MM.1S (cell line): Measurements from ENCODE around the gene PGM1.

Source experiments
- DNase-seq: peaks from one replicate; pipeline ENCODE4 v3.0.0-alpha.2; 2015
- H2AFZ ChIP-seq: fragments of 300-600 bp; sonication (generic); 2 replicates; pipeline ENCODE4 v1.6.0; 2016; ENCODE audit warnings: antibody characterized with exemption, low read length
- H3F3A ChIP-seq: fragments of 300-600 bp; sonication (generic); 2 replicates; pipeline ENCODE4 v1.6.1; 2016; ENCODE audit warnings: mild to moderate bottlenecking, antibody characterized with exemption, low read length, moderate library complexity, mixed read lengths; ENCODE audit not compliant: insufficient read depth
- H3K27ac ChIP-seq: fragments of 300-600 bp; sonication (generic); 2 replicates; pipeline ENCODE4 v1.5.1; 2016; ENCODE audit warnings: mild to moderate bottlenecking, low read length
- H3K27me3 ChIP-seq: fragments of 300-600 bp; sonication (generic); replicated peaks from 2 replicates; pipeline ENCODE4 v1.6.0; 2016; ENCODE audit warnings: low read length; ENCODE audit not compliant: insufficient read depth
- H3K36me3 ChIP-seq: fragments of 300-600 bp; sonication (generic); replicated peaks from 2 replicates; pipeline ENCODE4 v1.6.1; 2016; ENCODE audit warnings: mild to moderate bottlenecking, low read length, mixed read lengths; ENCODE audit not compliant: insufficient read depth
- H3K4me1 ChIP-seq: fragments of 300-600 bp; sonication (generic); 2 replicates; pipeline ENCODE4 v1.6.1; 2016; ENCODE audit warnings: low read length, mixed read lengths
- H3K4me2 ChIP-seq: fragments of 300-600 bp; sonication (generic); 2 replicates; pipeline ENCODE4 v1.6.0; 2016; ENCODE audit warnings: low read depth, low read length
- H3K4me3 ChIP-seq: fragments of 300-600 bp; sonication (generic); 2 replicates; pipeline ENCODE4 v1.5.1; 2016; ENCODE audit warnings: low read length, mixed read lengths
- H3K79me2 ChIP-seq: fragments of 300-600 bp; sonication (generic); 2 replicates; pipeline ENCODE4 v1.6.1; 2016; ENCODE audit warnings: mixed run types, low read length, mixed read lengths
- H3K9ac ChIP-seq: fragments of 300-600 bp; sonication (generic); 2 replicates; pipeline ENCODE4 v1.6.1; 2016; ENCODE audit warnings: low read length, mixed read lengths
- H3K9me2 ChIP-seq: fragments of 300-600 bp; sonication (generic); replicated peaks from 2 replicates; pipeline ENCODE4 v1.6.1; 2016; ENCODE audit warnings: mild to moderate bottlenecking, low read length, mixed read lengths; ENCODE audit not compliant: insufficient read depth
- H3K9me3 ChIP-seq: fragments of 300-600 bp; sonication (generic); replicated peaks from 2 replicates; pipeline ENCODE4 v1.6.1; 2016; ENCODE audit warnings: mild to moderate bottlenecking, low read length, mixed read lengths; ENCODE audit not compliant: insufficient read depth
- H4K20me1 ChIP-seq: fragments of 300-600 bp; sonication (generic); 2 replicates; pipeline ENCODE4 v1.6.1; 2016; ENCODE audit warnings: mild to moderate bottlenecking, low read length, moderate library complexity, mixed read lengths; ENCODE audit not compliant: insufficient read depth
- EZH2 ChIP-seq: fragments of 300-600 bp; sonication (generic); optimal IDR thresholded peaks from 2 replicates; pipeline ENCODE3; 2017; ENCODE audit warnings: low read depth, mild to moderate bottlenecking, antibody characterized with exemption, low read length, mixed read lengths
- EZH2phosphoT487 ChIP-seq: fragments of 300-600 bp; sonication (generic); IDR thresholded peaks from 2 replicates; pipeline ENCODE4 v1.6.1; 2018; ENCODE audit warnings: antibody characterized with exemption, low read length
- TF ChIP-seq, protein P1 (sequence below): fragments of 300-600 bp; sonication (generic); IDR thresholded peaks from 2 replicates; pipeline ENCODE4 v1.5.1; 2016; ENCODE audit warnings: antibody characterized with exemption, low read length, mixed read lengths

PGM1 gene

DNA sequence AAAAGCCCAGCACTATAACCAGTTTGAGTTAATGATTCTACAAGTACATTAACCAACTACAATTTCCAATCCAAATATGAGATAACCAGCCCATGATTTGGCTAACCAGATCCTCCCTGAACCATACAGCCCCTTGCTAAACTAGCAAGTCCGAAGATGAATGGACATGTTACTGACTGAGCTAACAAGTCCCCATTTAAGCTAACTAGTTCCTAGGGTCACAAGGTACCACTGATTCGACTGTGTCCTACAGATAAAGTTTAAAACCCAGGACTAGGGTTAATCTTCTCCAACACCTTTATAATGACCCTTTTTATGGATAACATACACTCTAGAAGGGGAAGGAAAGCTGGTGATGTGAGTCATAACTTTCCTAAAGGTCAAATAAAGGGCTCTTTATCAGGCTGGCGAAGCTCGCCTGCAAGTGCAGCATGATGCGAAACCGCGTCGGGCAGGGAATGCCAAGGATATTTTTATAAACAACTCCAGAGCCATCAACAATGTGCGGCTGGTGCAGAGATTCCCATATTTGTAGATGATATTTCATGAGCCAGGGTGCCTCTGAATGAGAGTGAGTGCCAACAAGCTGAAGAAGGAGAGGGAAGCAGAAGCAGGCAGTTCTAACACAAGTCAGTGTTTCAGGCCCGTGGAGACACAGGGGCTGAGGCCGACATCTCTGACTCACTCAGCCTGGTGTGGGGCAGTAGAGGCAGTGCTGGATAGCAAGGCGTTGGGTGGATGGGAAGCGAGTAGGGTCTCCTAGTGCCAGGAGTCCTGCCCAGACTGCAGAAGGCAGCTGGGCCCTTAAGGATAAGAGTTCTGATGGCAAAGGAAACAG is 105.0 kb downstream of the PGM1 start:
- Histone ChIP-seq H3K4me1 (no peaks in the 10 kb centered on the region), H3K9me3 (no peaks in the 10 kb centered on the region), H3K9me2 (no peaks in the 10 kb centered on the region), H3K36me3 (no peaks in the 10 kb centered on the region), H3K27me3 (no peaks in the 10 kb centered on the region), H3K9ac (no peak overlapping the region), H4K20me1 (no peaks in the 10 kb centered on the region), H2AFZ (no peak overlapping the region), H3K4me2 (no peak overlapping the region), H3K4me3 (no peak overlapping the region), H3F3A (no peaks in the 10 kb centered on the region), H3K79me2 (no peaks in the 10 kb centered on the region), H3K27ac (no peak overlapping the region)
- TF ChIP-seq, protein P1, sequence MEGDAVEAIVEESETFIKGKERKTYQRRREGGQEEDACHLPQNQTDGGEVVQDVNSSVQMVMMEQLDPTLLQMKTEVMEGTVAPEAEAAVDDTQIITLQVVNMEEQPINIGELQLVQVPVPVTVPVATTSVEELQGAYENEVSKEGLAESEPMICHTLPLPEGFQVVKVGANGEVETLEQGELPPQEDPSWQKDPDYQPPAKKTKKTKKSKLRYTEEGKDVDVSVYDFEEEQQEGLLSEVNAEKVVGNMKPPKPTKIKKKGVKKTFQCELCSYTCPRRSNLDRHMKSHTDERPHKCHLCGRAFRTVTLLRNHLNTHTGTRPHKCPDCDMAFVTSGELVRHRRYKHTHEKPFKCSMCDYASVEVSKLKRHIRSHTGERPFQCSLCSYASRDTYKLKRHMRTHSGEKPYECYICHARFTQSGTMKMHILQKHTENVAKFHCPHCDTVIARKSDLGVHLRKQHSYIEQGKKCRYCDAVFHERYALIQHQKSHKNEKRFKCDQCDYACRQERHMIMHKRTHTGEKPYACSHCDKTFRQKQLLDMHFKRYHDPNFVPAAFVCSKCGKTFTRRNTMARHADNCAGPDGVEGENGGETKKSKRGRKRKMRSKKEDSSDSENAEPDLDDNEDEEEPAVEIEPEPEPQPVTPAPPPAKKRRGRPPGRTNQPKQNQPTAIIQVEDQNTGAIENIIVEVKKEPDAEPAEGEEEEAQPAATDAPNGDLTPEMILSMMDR: no peak
- no peak for TF ChIP-seq EZH2
- TF ChIP-seq EZH2phosphoT487: no peak
- no peak for DNase-seq

DNA sequence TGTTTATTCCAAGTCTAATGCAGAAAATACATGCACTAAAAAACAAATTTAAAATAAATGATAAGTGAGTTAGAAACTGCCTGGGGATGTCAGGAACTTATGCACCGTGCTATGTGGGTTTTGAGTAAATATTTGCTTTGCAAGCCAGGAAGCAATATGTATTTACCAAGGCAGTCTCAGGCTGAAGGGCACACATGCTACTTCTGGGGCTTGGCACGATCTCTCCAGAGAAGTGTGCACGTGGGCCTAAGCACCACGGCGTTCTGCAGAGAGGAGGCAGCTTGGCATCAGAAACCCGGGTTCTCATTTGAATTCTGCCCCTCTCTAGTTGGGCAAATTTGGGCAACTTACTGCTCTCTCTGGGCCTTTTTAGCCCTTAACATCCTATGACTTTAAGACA is 108.0 kb downstream of the PGM1 start:
- no peaks in the 10 kb centered on the region for H3K9me3 ChIP-seq
- H3K36me3 ChIP-seq: no peaks in the 10 kb centered on the region
- no peaks in the 10 kb centered on the region for H3K4me1 ChIP-seq
- TF ChIP-seq EZH2phosphoT487 (no peak), EZH2 (no peak)
- TF ChIP-seq, protein P1: no peak
- no peaks in the 10 kb centered on the region for H4K20me1 ChIP-seq
- no peaks in the 10 kb centered on the region for H3K27me3 ChIP-seq
- H3K4me2 ChIP-seq: no peak overlapping the region
- no peaks in the 10 kb centered on the region for H3K9me2 ChIP-seq
- no peak overlapping the region for H2AFZ ChIP-seq
- no peaks in the 10 kb centered on the region for H3K79me2 ChIP-seq
- no peak overlapping the region for H3K9ac ChIP-seq
- H3K27ac ChIP-seq: no peak overlapping the region
- no peak for DNase-seq
- H3K4me3 ChIP-seq: no peak overlapping the region
- H3F3A ChIP-seq: no peaks in the 10 kb centered on the region

DNA sequence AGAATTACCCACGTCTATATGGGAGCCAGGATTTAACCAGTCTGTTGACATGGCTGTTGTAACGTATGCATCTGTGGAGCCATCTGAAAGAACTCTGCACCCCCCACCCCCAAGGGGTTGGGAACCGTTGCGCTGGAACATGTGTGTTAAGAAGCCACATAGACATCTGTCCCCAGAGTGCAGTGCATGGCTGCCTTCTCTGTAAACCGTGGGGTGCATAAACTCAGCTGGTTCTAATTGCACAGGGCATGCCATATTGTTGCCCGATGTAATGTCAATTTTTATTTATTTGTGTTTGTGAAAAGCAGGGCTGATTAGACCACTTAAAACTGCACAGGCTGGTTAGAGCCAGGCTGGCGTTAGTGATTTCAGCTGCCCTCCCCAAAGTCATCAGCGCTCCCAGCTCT is 110.5 kb downstream of the PGM1 start:
- H3K4me2 ChIP-seq: no peak overlapping the region
- no peak overlapping the region for H3K27ac ChIP-seq
- no peaks in the 10 kb centered on the region for H3K36me3 ChIP-seq
- TF ChIP-seq EZH2phosphoT487: no peak
- TF ChIP-seq, protein P1: no peak
- TF ChIP-seq EZH2: no peak
- H3F3A ChIP-seq: no peaks in the 10 kb centered on the region
- H3K4me3 ChIP-seq: no peak overlapping the region
- no peaks in the 10 kb centered on the region for H3K79me2 ChIP-seq
- H3K9me3 ChIP-seq: no peaks in the 10 kb centered on the region
- H3K27me3 ChIP-seq: no peaks in the 10 kb centered on the region
- H3K4me1 ChIP-seq: no peaks in the 10 kb centered on the region
- no peak overlapping the region for H3K9ac ChIP-seq
- no peaks in the 10 kb centered on the region for H4K20me1 ChIP-seq
- H3K9me2 ChIP-seq: no peaks in the 10 kb centered on the region
- no peak overlapping the region for H2AFZ ChIP-seq
- no peak for DNase-seq
